Memory B cell (primary cell): ENCODE results near the gene OR2T29.
"Not testable (repeated sequence)": the region's sequence is repeated elsewhere in the genome, so short reads cannot be mapped to it uniquely, and the experiment has no call there.

Experiments used
- ATAC-seq: fragments of 150-1000 bp; cut with Tn5 transposase; 2 replicates; pipeline ENCODE4 v1.10.0; 2021; ENCODE audit warnings: low read depth, mild to moderate bottlenecking, moderate library complexity
- DNase-seq, 2 donors: peaks; one replicate each; pipeline ENCODE4 v3.0.0; 2022; ENCODE audit warnings: low spot score in 2 of 2
- H3K27ac Mint-ChIP-seq: one replicate; pipeline ENCODE4 v1.8.0; 2022; ENCODE audit warnings: mild to moderate bottlenecking, moderate library complexity, mixed read lengths
- H3K27me3 Mint-ChIP-seq: one replicate; pipeline ENCODE4 v1.8.0; 2022; ENCODE audit warnings: mixed read lengths
- H3K36me3 Mint-ChIP-seq: one replicate; pipeline ENCODE4 v1.8.0; 2022; ENCODE audit warnings: mild to moderate bottlenecking, mixed read lengths
- H3K4me1 Mint-ChIP-seq: one replicate; pipeline ENCODE4 v1.8.0; 2022; ENCODE audit warnings: mixed read lengths
- H3K4me3 Mint-ChIP-seq: one replicate; pipeline ENCODE4 v1.8.0; 2022; ENCODE audit warnings: mild to moderate bottlenecking, moderate library complexity, mixed read lengths
- H3K9me3 Mint-ChIP-seq: one replicate; pipeline ENCODE4 v1.8.0; 2022; ENCODE audit warnings: mixed read lengths

OR2T29 gene

DNA sequence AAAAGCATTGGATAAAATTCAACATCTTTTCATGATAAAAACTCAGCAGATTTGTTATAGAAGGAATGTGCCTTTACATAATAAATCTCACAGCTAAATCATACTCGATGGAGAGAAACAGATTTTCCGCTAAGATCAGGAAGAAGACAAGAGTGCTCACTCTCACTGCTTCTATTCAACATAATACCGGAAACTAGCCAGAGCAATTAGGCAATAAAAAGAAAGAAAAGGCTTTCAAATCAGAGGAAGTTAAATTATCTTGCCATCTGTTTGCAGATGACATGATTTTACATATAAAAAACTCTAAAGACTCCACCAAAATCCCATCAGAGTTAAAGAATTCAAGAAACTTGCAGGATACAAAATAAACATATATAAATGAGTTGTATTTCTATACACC lies 8.2 kb upstream of the OR2T29 start:
- H3K4me1 Mint-ChIP-seq, H3K36me3 Mint-ChIP-seq, DNase-seq, ATAC-seq, H3K9me3 Mint-ChIP-seq, H3K27ac Mint-ChIP-seq, H3K27me3 Mint-ChIP-seq, H3K4me3 Mint-ChIP-seq: not testable (repeated sequence)

DNA sequence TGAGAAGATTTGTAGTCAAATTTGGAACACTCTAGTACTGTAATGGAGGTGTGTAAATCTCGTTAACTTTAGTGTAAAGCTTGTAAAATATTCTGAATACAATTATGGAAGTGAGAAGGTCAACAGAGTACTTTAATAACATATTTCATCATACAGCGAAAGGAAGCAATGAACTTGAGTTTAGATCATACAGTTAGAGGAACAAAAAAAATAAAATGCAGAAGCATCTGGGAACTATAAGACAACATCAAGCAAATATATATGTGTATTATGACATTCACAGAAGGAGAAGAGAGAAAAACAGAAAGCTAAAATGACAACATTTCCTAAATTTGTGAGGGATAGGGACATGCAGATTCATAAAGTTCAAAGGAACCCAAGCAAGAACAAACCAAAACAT lies 6.5 kb upstream of the OR2T29 start:
- not testable (repeated sequence) for H3K9me3 Mint-ChIP-seq, H3K27me3 Mint-ChIP-seq, H3K4me3 Mint-ChIP-seq, H3K4me1 Mint-ChIP-seq, DNase-seq, H3K27ac Mint-ChIP-seq, ATAC-seq, H3K36me3 Mint-ChIP-seq

DNA sequence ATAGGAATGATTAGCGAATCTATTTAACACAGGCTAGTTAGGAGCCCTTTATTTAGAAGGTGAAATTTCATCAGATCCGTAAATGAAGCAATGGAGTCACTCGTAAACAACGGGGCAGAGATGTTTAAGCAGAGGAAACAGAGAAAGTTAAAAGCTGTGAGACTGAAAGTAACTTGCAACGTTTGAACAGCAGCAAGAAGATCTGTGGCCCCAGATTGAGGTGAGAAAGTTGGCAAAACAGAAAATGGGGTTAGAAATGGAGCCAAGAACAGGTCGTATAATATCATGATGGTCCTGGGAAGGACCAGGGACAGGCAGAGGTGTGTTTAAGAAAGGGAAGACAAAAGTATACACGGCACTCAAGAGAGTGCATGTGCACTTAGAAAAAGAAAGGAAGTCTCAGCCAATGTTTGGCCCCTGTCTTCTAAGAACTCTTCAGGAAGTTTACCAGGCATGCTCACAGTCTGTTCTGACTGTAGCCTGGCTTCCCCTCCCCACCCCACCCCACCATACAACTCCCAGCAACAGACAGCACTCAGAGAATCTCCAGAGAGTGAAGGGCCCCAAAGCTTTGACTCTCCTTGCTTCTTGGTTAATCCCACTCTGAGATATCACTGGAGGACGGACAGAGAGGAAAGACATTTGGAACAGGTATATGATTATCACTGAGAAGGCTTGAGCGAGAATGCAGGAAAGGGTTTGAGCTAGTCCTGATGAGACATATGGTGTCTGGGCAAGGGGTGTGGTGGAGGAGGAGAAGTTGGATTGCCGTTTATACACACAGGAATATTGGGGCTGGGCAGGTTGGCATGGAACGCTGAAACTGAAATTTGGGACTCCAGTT lies 3.2 kb upstream of the OR2T29 start:
- not testable (repeated sequence) for ATAC-seq, H3K9me3 Mint-ChIP-seq, H3K27me3 Mint-ChIP-seq, H3K36me3 Mint-ChIP-seq, H3K4me1 Mint-ChIP-seq, DNase-seq
- Mint-ChIP-seq H3K27ac (peak overlapping the region; percentile 25), H3K4me3 (peak overlapping the region; percentile 64)

DNA sequence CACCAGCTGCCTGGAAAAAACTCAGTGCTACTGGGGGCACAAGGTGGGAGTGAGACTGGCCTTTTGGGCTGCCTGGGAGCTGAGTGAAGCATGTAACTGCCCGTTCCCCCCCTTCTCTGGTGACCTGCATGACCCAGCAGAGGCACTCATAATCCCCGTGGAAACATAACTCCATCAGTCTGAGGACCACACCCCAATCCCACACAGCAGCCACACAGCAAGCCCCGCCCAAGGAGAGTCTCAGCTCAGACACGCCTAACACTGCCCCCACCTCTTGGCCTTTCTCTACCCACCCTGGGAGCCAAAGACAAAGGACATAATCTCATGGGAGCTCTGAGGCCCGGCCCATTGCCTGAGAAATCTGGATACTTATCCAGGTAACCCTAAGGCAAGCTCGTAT lies 11.5 kb downstream of the OR2T29 start:
- not testable (repeated sequence) for H3K9me3 Mint-ChIP-seq

DNA sequence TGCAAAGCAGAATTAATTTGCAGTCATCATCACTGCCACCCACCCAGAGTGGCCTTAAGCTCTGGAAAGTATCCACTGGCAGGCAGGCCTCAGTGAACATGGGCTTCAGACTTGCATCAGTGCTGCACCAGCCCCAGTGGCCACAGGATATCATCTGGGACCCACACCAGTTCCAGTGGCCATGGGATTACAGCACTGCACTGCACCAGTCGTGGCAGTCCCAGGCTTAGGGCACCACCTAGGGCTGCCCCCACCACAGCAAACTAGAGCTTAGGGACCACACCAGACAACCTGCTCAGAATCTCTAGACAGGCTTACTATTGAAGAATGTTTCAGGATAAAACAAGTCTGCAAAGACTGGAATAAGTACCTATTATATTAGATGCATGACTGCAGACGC lies 15.2 kb downstream of the OR2T29 start:
- not testable (repeated sequence) for H3K27me3 Mint-ChIP-seq, DNase-seq, ATAC-seq, H3K4me3 Mint-ChIP-seq, H3K9me3 Mint-ChIP-seq, H3K36me3 Mint-ChIP-seq, H3K27ac Mint-ChIP-seq, H3K4me1 Mint-ChIP-seq

More for the DNA sequence above, 11.5 kb downstream of the OR2T29 start:
- not testable (repeated sequence) for H3K27me3 Mint-ChIP-seq, H3K4me1 Mint-ChIP-seq, DNase-seq, H3K27ac Mint-ChIP-seq, ATAC-seq, H3K4me3 Mint-ChIP-seq, H3K36me3 Mint-ChIP-seq

DNA sequence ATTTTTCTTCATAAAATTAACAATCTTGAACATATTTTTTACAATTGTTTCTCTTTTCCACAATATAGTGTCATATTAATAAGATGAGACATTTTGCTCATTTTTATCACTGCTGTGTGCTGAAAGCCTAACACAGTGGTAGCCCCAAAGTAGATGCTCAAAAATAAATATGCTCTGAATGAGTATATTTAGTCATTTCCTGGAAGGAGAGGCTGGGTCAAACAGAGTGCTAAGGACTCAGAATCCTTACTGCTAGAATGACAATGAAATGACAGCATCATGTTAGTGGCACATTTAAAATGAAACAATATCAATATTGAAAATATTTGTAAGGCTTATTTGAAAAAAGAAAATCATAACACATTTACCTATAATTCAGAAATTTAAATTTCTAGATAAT lies 25.1 kb downstream of the OR2T29 start:
- H3K4me3 Mint-ChIP-seq, DNase-seq, ATAC-seq, H3K36me3 Mint-ChIP-seq, H3K9me3 Mint-ChIP-seq, H3K27me3 Mint-ChIP-seq, H3K27ac Mint-ChIP-seq, H3K4me1 Mint-ChIP-seq: not testable (repeated sequence)

DNA sequence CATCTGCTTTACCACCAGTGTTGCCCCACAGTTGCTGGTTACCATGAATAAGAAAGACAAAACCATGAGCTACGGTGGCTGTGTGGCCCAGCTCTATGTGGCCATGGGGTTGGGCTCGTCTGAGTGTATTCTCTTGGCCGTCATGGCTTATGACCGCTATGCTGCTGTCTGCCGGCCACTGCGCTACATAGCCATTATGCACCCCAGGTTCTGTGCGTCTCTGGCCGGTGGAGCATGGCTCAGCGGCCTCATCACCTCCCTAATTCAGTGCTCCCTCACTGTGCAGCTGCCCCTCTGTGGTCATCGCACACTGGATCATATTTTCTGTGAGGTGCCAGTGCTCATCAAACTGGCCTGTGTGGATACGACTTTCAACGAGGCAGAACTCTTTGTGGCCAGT lies 40.7 kb downstream of the OR2T29 start:
- Mint-ChIP-seq H3K9me3 (no peaks in the 10 kb centered on the region), H3K4me1 (no peaks in the 10 kb centered on the region), H3K36me3 (peaks cover 7% of the 10 kb centered on the region), H3K27ac (no peak overlapping the region), H3K27me3 (peaks cover 4% of the 10 kb centered on the region), H3K4me3 (no peak overlapping the region)
- DNase-seq (no peak), ATAC-seq (no peak)

DNA sequence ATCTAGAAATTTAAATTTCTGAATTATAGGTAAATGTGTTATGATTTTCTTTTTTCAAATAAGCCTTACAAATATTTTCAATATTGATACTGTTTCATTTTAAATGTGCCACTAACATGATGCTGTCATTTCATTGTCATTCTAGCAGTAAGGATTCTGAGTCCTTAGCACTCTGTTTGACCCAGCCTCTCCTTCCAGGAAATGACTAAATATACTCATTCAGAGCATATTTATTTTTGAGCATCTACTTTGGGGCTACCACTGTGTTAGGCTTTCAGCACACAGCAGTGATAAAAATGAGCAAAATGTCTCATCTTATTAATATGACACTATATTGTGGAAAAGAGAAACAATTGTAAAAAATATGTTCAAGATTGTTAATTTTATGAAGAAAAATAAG lies 52.4 kb downstream of the OR2T29 start:
- H3K9me3 Mint-ChIP-seq, ATAC-seq, DNase-seq, H3K4me1 Mint-ChIP-seq, H3K27me3 Mint-ChIP-seq, H3K36me3 Mint-ChIP-seq, H3K4me3 Mint-ChIP-seq, H3K27ac Mint-ChIP-seq: not testable (repeated sequence)

DNA sequence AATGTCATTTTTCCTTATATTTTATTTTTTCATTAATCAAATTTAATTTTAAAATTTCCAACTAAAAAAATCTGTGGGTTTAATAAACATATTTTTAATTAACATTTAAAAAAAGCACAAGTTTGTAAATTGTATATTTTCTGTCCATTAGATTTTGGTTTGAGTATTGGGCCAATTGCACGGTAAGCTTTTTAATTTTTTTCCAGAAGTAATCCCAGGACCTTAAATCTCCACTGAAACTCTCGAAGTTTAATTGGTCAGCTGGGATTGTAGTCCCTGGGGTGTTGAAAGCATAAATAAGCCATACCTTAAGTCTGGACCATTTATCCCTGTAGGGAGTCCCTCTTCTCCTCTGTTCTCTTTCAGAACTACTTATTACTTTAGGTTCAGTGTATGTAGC lies 54.8 kb downstream of the OR2T29 start, which contains the start of gene OR2G6:
OR2G6 (plus strand) TSS at position 301 of the 400 bp plus-strand sequence. CDS start 13,574 bp downstream, outside the sequence.
- H3K4me3 Mint-ChIP-seq, H3K27ac Mint-ChIP-seq, DNase-seq: not testable (repeated sequence)

More for the DNA sequence above, 54.8 kb downstream of the OR2T29 start, which contains the start of gene OR2G6:
- not testable (repeated sequence) for ATAC-seq, H3K4me1 Mint-ChIP-seq, H3K9me3 Mint-ChIP-seq, H3K36me3 Mint-ChIP-seq, H3K27me3 Mint-ChIP-seq
